ENCODE data around the gene PRORP.

DNA sequence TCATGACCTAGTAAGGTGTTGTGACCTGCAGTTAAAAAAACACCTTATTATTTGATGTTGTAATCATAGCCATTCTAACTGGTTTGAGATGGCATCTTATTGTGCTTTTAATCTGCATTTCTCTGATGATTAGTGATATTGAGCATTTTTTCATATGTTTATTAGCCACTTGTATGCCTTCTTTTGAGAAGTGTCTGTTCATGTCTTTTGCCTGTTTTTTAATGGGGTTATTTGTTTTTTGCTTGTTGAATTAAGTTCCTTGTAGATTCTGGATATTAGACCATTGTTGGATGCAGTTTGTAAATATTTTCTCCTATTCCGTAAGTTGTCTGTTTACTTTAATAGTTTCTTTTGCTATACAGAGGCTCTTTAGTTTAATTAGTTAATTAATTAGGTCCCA, 41.0 kb downstream of the PRORP start:
- TF ChIP-seq GATA2 (IDR thresholded peaks at IDR 0.05; ENCODE audit: low read depth, low read length): no peak
- TF ChIP-seq GATA3 (IDR thresholded peaks at IDR 0.05; ENCODE audit: low read depth, low read length): no peak

Data from SH-SY5Y (cell line).